Stimulated activated effector memory CD8-positive, alpha-beta T cell treated with anti-CD3 and anti-CD28 coated beads, Interleukin-12 subunit alpha, Interleukin-12 subunit beta, amount 100 ng/mL, for 72 hours (primary cell): Measurements from ENCODE around the gene GOLGA6L10.
"Not testable (repeated sequence)": the region's sequence is repeated elsewhere in the genome, so short reads cannot be mapped to it uniquely, and the experiment has no call there.

Experiments
- ATAC-seq: fragments of 150-1000 bp; cut with Tn5 transposase; 2 replicates; pipeline ENCODE4 v1.10.0; 2021
- DNase-seq, 2 donors: peaks; one replicate each; pipeline ENCODE4 v3.0.0; 2021 to 2022; ENCODE audit warnings: low spot score in 2 of 2
- H3K27ac Mint-ChIP-seq: one replicate; pipeline ENCODE4 v1.8.0; 2022; ENCODE audit warnings: mild to moderate bottlenecking, mixed read lengths
- H3K36me3 Mint-ChIP-seq: one replicate; pipeline ENCODE4 v1.8.0; 2022; ENCODE audit warnings: mild to moderate bottlenecking, mixed read lengths
- H3K4me1 Mint-ChIP-seq: one replicate; pipeline ENCODE4 v1.8.0; 2022; ENCODE audit warnings: mixed read lengths
- H3K4me3 Mint-ChIP-seq: one replicate; pipeline ENCODE4 v1.8.0; 2022; ENCODE audit warnings: mild to moderate bottlenecking, mixed read lengths
- H3K9me3 Mint-ChIP-seq: one replicate; pipeline ENCODE4 v1.8.0; 2022; ENCODE audit warnings: mixed read lengths

Gene GOLGA6L10

DNA sequence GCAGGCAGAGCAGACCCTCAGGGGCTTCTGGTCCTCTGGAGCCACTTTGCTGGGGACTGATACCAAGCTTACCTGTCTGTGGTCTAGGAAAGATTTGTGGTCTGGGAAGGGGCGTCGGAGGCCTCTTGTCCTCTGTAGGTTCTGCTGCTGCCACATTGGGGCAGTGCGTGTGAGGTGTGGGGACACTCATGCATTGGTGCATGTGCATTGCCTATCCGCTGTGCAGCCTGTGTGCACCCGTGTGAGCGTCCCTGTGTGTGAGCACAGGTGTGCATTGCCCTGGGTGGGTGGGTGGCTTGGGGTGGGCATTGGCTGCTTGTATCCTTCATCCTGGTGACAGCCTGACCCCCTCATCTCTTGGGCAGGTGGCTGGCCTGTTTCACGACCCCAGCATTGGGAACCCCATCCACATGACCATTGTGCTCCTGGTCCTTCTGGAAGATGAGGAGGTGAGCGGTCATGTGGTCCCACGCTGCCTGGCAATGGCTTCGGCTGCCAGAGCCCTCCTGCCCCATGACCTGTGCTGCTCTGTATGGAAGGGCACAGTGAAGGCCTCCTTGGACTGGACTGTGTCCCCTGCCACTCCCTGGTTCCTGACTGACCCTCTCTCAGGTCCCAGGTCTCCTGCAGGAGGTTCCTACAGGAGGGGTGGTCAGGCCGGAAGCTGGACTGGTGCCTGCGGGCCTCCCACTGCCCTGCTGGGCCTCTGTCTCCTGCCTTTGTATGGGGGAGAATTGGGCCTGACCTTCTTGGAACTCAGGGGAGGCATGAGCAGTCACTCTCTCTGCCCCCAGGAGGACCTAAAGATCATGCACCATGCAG lies 45.1 kb downstream of the GOLGA6L10 start:
- ATAC-seq (no peak), DNase-seq (peak in 1 of 2 donors; percentile 30)
- Mint-ChIP-seq H3K36me3 (no peaks in the 10 kb centered on the region), H3K27ac (no peak overlapping the region), H3K9me3 (no peaks in the 10 kb centered on the region), H3K4me3 (no peak overlapping the region), H3K4me1 (no peaks in the 10 kb centered on the region)

DNA sequence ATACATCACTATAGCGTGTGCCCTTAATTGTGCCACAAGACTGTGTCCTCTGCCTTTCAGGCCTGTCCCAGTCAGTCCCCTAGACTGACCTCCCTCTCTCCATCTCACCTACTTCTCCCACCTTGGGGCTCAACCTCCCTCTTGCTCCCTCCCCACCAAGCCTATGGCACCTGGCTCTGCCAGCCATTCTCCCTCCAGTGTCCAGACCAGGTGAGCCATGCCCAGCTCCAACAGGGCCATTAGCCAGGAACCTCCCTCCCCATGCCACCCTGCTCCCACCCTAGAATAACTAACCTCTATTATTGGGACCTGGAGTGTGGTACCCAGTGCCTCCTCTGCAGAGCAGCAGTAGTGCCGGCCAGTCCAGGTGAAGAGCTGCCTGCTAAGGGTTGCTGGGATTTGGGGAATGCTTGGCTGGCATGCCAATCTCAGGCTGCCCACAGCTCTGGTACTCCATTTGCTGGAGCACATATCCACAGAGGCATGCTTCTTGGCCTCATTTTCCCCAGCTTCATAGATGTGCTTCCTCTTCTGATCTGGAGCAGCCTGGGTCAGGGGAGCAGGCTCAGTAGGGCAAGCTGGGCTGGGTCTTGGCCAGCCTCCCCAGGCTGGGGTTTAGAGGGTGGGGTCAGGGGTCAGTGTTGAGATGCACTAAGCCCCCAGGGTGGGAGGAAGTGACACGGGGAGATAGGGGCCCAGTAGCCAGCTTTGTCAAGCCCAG lies 47.8 kb downstream of the GOLGA6L10 start:
- Mint-ChIP-seq H3K36me3 (no peaks in the 10 kb centered on the region), H3K4me3 (no peak overlapping the region), H3K4me1 (peaks cover 10% of the 10 kb centered on the region), H3K9me3 (no peaks in the 10 kb centered on the region), H3K27ac (no peak overlapping the region)
- ATAC-seq (no peak), DNase-seq (peak in 1 of 2 donors; percentile 46)

DNA sequence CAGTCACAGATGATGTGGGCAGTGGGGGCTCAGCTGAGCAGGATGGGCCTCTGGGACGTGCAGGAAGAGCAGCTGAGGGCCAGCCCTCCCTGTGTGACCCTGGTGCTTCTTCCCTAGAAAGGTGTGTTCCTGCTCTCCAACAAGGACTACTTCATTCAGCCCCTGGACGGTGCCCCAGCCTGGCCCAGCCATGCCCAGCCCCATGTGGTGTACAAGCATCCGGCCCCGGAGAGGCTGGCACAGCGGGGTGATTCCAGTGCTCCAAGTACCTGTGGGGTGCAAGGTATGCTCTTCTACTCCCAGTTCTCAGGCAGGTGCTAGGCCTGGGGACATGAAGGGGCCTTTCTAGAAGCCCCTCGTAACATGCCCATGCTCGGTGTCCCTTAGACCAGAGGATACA lies 48.4 kb downstream of the GOLGA6L10 start:
- H3K36me3 Mint-ChIP-seq, result no peaks in the 10 kb centered on the region
- no peak overlapping the region for H3K4me3 Mint-ChIP-seq
- H3K9me3 Mint-ChIP-seq, result no peaks in the 10 kb centered on the region
- ATAC-seq, result no peak
- H3K27ac Mint-ChIP-seq, result no peak overlapping the region
- H3K4me1 Mint-ChIP-seq, result peaks cover 10% of the 10 kb centered on the region
- peak in 1 of 2 donors; percentile 38 for DNase-seq

DNA sequence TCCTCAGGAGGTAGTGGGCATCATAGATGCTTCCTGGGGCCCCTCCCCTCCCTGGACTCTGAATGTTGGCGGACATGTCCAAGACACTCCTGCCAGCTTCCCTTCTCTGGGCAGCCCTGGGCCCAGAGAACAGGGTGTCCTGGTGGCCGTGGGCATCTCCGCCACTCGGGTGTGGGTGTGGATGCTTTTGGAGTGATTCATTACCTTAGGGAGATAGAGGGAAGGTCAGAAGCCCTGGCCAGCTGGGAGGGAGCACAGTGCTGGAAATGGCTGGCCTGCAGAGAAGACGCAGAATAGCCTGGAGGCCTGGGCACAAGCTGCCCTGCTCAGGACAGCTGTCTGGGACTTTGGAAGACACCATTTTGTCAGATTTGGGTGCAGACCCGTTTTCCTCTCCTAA lies 48.9 kb downstream of the GOLGA6L10 start:
- DNase-seq, result peak in 1 of 2 donors; percentile 45
- peaks cover 10% of the 10 kb centered on the region for H3K4me1 Mint-ChIP-seq
- not testable (repeated sequence) for H3K9me3 Mint-ChIP-seq, H3K27ac Mint-ChIP-seq, ATAC-seq, H3K4me3 Mint-ChIP-seq, H3K36me3 Mint-ChIP-seq

DNA sequence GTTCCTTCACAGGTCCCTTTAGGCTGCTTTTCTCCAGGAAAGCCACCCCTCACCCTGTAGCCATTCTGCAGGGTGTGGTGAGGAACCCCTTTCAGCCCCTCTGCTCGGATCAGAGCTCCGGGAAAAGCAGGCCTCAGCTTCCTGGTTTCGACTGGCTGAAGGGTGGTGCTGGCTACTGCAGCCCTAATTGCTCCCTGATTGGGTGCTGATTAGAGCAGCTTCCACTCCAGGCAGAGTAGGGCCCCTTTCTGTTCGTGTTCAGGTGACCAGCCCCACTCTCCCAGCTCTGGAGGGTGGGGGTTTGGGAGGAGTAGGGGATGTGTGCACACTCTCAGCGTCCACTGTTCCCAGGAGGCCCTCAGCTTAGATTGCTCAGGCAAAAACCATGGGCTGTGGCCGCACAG lies 49.8 kb downstream of the GOLGA6L10 start:
- not testable (repeated sequence) for ATAC-seq, H3K9me3 Mint-ChIP-seq, H3K27ac Mint-ChIP-seq, H3K4me3 Mint-ChIP-seq, H3K36me3 Mint-ChIP-seq
- peak in 1 of 2 donors; percentile 47 for DNase-seq
- peaks cover 10% of the 10 kb centered on the region for H3K4me1 Mint-ChIP-seq

DNA sequence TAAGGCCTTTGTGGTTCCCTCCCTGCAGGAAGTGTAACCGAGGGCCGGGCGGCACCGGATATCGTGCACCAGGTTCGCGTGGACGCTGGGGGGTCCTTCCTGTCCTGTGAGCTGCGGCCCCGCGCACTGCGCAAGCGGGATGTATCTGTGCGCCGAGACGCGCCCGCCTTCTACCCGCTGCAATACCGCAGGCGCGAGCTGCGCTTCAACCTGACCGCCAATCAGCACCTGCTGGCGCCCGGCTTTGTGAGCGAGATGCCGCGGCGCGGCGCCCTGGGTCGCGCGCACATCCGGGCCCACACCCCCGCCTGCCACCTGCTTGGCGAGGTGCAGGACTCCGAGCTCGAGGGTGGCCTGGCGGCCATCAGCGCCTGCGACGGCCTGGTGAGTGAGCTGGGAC lies 50.8 kb downstream of the GOLGA6L10 start:
- peaks cover 10% of the 10 kb centered on the region for H3K4me1 Mint-ChIP-seq
- H3K27ac Mint-ChIP-seq, result no peak overlapping the region
- no peaks in the 10 kb centered on the region for H3K9me3 Mint-ChIP-seq
- peak; percentile 73 for ATAC-seq
- peak overlapping the region; percentile 2 for H3K4me3 Mint-ChIP-seq
- DNase-seq, result peak; percentile 14 to 61
- H3K36me3 Mint-ChIP-seq, result no peaks in the 10 kb centered on the region

DNA sequence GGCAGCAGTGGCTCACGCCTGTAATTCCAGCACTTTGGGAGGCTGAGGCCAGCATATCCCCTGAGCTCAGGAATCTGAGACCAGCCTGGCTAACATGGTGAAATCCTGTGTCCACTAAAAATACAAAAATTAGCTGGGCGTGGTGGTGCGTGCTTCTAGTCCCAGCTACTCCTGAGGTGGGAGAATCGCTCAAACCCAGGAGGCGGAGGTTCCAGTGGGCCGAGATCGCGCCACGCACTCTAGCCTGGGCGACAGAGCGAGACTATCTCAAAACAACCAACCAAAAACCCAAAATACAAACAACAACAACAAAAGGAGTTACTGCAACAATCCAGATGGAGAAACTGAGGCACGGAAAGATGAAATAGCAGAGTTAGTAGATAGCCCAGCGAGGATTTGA lies 51.2 kb downstream of the GOLGA6L10 start:
- Mint-ChIP-seq H3K27ac (no peak overlapping the region), H3K9me3 (no peaks in the 10 kb centered on the region), H3K4me3 (peak overlapping the region; percentile 2), H3K36me3 (no peaks in the 10 kb centered on the region), H3K4me1 (peaks cover 10% of the 10 kb centered on the region)
- no peak for ATAC-seq
- peak in 1 of 2 donors; percentile 38 for DNase-seq

DNA sequence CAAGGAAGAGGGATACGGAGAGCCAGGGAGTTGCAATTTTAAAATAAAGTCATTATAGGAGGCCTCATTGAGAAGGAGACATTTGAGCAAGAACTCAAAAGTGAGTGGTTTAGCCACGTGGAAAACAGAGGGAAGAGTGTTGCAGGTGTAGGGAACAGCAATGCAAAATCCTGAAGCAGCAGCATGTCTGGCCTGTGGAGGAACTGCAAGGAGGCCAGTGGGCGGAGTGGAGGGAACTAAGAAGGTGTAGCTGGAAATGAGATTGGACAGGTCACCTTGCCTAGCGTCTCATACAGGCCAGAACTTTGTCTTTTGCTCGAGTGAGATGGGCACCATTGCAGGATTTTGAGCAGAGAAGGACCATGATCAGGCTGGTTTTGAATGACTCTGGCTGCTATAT lies 51.7 kb downstream of the GOLGA6L10 start:
- Mint-ChIP-seq H3K36me3 (no peaks in the 10 kb centered on the region), H3K4me1 (peaks cover 14% of the 10 kb centered on the region), H3K9me3 (no peaks in the 10 kb centered on the region), H3K27ac (no peak overlapping the region), H3K4me3 (peak overlapping the region; percentile 2)
- ATAC-seq, result no peak
- DNase-seq, result peak in 1 of 2 donors; percentile 44

DNA sequence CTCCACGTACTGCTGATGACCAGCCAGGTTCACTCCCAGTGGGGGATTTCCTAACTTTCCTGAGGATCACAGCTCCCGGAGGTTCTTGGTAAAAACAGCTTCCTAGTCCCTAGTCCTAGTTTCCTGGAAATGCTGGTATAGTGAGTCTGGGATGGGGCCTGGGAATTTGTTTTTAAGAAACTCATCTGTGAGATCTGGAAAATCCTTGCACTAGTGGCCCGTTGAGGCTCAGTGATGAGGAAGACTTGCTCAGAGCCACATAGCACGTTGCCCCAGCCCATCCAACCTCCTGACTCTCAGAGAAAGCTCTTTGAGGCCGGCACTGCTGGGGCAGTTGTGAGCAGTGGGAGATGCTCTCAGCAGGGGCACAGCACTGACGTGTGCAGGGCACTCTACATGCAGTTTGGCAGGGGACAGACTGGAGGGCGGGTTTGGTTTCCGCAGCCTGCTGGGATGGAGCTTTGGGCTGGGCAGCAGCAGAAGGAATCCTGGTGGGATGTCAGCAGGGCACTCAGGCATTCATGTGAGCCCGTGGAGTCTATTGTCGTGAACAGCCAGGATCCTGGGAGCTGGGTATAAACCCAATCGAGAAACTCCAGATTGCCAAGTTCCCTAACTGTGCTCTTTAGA lies 55.1 kb downstream of the GOLGA6L10 start:
- no peaks in the 10 kb centered on the region for H3K36me3 Mint-ChIP-seq
- H3K27ac Mint-ChIP-seq, result no peak overlapping the region
- H3K4me3 Mint-ChIP-seq, result no peak overlapping the region
- H3K9me3 Mint-ChIP-seq, result peaks cover 2% of the 10 kb centered on the region
- peaks cover 17% of the 10 kb centered on the region for H3K4me1 Mint-ChIP-seq
- no peak for DNase-seq
- no peak for ATAC-seq

DNA sequence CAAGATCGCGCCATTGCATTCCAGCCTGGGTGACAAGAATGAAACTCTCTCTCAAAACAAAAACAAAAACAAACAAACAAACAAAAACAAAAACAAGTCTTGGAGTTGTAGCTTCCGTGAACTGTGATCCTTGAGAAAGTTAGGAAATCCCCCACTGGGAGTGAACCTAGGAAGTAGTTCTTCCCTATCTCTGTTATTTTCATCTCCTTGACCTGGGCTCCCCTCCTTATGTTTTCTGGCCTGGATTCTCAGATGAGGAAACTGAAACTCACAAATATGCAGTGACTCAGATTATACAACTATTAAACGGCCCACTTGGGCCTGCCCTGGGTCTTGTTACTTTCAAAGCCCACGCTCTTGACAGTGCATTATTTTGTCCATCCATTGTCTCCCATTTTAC lies 57.0 kb downstream of the GOLGA6L10 start:
- Mint-ChIP-seq H3K4me1 (peaks cover 11% of the 10 kb centered on the region), H3K27ac (no peak overlapping the region), H3K9me3 (peaks cover 5% of the 10 kb centered on the region), H3K36me3 (no peaks in the 10 kb centered on the region), H3K4me3 (no peak overlapping the region)
- DNase-seq, result no peak
- no peak for ATAC-seq
